HUES48 (cell line): ENCODE results near the gene DAP3.
"Not testable (repeated sequence)": the region's sequence is repeated elsewhere in the genome, so short reads cannot be mapped to it uniquely, and the experiment has no call there.

Experiments used
- H3K27ac ChIP-seq: one replicate; pipeline ENCODE4 v1.7.0; 2013; ENCODE audit warnings: low read depth, low read length, inconsistent platforms
- H3K27me3 ChIP-seq: 2 replicates; pipeline ENCODE4 v1.6.1; 2013; ENCODE audit warnings: mild to moderate bottlenecking, low read length; ENCODE audit not compliant: control insufficient read depth, insufficient read depth
- H3K36me3 ChIP-seq: 2 replicates; pipeline ENCODE4 v1.6.1; 2013; ENCODE audit warnings: low read length; ENCODE audit not compliant: control insufficient read depth, insufficient read depth
- H3K4me1 ChIP-seq: 2 replicates; pipeline ENCODE4 v1.6.1; 2013; ENCODE audit warnings: mild to moderate bottlenecking, low read length; ENCODE audit not compliant: control insufficient read depth, insufficient read depth
- H3K4me3 ChIP-seq: 2 replicates; pipeline ENCODE4 v1.5.1; 2013; ENCODE audit warnings: mild to moderate bottlenecking, low read depth, low read length
- H3K9ac ChIP-seq: 2 replicates; pipeline ENCODE4 v1.6.1; 2013; ENCODE audit warnings: mild to moderate bottlenecking, low read depth, low read length, moderate library complexity
- H3K9me3 ChIP-seq: 2 replicates; pipeline ENCODE4 v1.6.1; 2013; ENCODE audit warnings: low read length; ENCODE audit not compliant: control insufficient read depth, insufficient read depth

The DAP3 gene

GRCh38 chr1:155718524-155719115 is 29.7 kb downstream of the DAP3 start:
- not testable (repeated sequence) for H3K4me3 ChIP-seq, H3K9me3 ChIP-seq, H3K9ac ChIP-seq, H3K27ac ChIP-seq, H3K27me3 ChIP-seq, H3K4me1 ChIP-seq
- H3K36me3 ChIP-seq: peaks cover 49% of the 10 kb centered on the region

- Histone ChIP-seq H3K4me3 (no peak overlapping the region), H3K4me1 (no peaks in the 10 kb centered on the region), H3K36me3 (peaks cover 48% of the 10 kb centered on the region), H3K27ac (no peak overlapping the region), H3K27me3 (no peaks in the 10 kb centered on the region), H3K9me3 (no peaks in the 10 kb centered on the region), H3K9ac (no peak overlapping the region)
These were observed 30.8 kb downstream of the DAP3 start for GRCh38 chr1:155719703-155720102.

DNA sequence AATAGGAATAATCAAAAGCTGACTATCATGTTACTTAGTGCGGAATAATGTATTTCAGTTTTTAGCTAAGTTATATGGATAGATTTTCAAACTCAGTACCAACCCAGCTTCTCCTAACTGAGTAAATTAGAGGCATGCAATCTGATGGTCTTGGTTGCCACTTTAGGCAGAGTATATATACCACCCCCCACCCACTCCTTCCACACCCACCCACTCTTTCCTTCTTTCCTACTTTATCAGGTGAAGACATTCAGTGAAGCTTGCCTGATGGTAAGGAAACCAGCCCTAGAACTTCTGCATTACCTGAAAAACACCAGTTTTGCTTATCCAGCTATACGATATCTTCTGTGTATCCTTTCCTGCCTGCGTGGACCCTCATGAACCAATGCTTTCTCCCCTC is 36.3 kb downstream of the DAP3 start:
- H3K4me3 ChIP-seq: no peak overlapping the region
- peaks cover 58% of the 10 kb centered on the region for H3K36me3 ChIP-seq
- H3K27ac ChIP-seq: no peak overlapping the region
- no peaks in the 10 kb centered on the region for H3K9me3 ChIP-seq
- H3K27me3 ChIP-seq: no peaks in the 10 kb centered on the region
- H3K4me1 ChIP-seq: no peaks in the 10 kb centered on the region
- H3K9ac ChIP-seq: no peak overlapping the region

DNA sequence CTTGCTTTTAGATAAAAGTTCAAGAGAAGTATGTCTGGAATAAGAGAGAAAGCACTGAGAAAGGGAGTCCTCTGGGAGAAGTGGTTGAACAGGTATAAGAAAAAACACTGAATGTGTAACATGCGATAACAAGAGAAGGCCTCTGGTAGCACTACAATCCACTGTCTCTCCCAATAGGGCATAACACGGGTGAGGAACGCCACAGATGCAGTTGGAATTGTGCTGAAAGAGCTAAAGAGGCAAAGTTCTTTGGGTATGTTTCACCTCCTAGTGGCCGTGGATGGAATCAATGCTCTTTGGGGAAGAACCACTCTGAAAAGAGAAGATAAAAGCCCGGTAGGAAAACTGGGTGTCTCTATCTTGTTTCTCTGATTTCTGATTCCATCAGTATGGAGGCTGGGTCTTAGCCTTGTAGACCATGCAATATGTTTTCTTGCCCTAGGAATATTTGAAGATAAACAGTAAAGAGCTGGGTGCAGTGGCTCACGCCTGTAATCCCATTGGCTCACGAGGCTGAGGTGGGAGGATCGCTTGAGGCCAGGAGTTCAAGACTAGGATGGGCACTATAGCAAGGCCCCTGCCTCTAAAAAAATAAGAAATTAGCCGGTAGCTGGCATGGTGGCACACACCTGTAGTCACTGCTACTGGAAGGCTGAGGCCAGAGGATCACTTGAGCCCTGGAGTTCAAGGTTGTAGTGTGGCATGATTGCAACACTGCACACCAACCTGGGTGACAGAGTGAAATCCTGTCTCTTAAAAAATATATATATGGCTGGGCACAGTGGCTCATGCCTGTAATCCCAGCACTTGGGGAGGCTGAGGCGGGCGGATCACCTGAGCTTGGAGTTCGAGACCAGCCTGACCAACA is 40.4 kb downstream of the DAP3 start:
- H3K4me1 ChIP-seq: no peaks in the 10 kb centered on the region
- H3K36me3 ChIP-seq: peaks cover 77% of the 10 kb centered on the region
- peak overlapping the region; percentile 47 for H3K27ac ChIP-seq
- H3K9ac ChIP-seq: no peak overlapping the region
- H3K4me3 ChIP-seq: no peak overlapping the region
- no peaks in the 10 kb centered on the region for H3K27me3 ChIP-seq
- H3K9me3 ChIP-seq: no peaks in the 10 kb centered on the region

- Histone ChIP-seq H3K27ac (no peak overlapping the region), H3K36me3 (peaks cover 26% of the 10 kb centered on the region), H3K27me3 (no peaks in the 10 kb centered on the region), H3K4me1 (no peaks in the 10 kb centered on the region), H3K4me3 (no peak overlapping the region), H3K9ac (no peak overlapping the region), H3K9me3 (no peaks in the 10 kb centered on the region)
These were observed 52.1 kb downstream of the DAP3 start for GRCh38 chr1:155740995-155741394.

DNA sequence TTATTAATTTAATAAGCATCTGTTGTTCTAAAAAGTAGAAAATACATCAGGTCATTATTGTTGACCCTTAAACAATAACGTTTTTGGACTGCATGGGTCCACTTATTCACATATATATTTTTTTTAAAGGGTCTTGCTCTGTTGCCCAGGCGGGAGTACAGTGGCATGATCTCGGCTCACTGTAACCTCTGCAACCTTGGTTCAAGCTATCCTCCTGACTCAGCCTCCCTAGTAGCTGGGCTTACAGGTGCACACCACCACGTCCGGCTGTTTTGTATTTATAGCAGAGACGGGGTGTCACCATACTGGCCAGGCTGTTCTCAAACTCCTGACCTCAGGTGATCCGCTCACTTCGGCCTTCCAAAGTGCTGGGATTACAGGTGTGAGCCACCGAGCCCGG is 53.0 kb downstream of the DAP3 start:
- H3K4me1 ChIP-seq: no peaks in the 10 kb centered on the region
- H3K27me3 ChIP-seq: no peaks in the 10 kb centered on the region
- H3K9me3 ChIP-seq: no peaks in the 10 kb centered on the region
- H3K9ac ChIP-seq: no peak overlapping the region
- no peak overlapping the region for H3K4me3 ChIP-seq
- H3K36me3 ChIP-seq: peaks cover 17% of the 10 kb centered on the region
- H3K27ac ChIP-seq: no peak overlapping the region

- Histone ChIP-seq H3K4me1 (no peaks in the 10 kb centered on the region), H3K27me3 (no peaks in the 10 kb centered on the region), H3K36me3 (peaks cover 15% of the 10 kb centered on the region), H3K9ac (peak overlapping the region; percentile 55; the same call in 1 of the 2 replicates), H3K27ac (no peak overlapping the region), H3K4me3 (peak overlapping the region; percentile 85), H3K9me3 (no peaks in the 10 kb centered on the region)
These were observed 55.9 kb downstream of the DAP3 start for GRCh38 chr1:155744711-155745283.

DNA sequence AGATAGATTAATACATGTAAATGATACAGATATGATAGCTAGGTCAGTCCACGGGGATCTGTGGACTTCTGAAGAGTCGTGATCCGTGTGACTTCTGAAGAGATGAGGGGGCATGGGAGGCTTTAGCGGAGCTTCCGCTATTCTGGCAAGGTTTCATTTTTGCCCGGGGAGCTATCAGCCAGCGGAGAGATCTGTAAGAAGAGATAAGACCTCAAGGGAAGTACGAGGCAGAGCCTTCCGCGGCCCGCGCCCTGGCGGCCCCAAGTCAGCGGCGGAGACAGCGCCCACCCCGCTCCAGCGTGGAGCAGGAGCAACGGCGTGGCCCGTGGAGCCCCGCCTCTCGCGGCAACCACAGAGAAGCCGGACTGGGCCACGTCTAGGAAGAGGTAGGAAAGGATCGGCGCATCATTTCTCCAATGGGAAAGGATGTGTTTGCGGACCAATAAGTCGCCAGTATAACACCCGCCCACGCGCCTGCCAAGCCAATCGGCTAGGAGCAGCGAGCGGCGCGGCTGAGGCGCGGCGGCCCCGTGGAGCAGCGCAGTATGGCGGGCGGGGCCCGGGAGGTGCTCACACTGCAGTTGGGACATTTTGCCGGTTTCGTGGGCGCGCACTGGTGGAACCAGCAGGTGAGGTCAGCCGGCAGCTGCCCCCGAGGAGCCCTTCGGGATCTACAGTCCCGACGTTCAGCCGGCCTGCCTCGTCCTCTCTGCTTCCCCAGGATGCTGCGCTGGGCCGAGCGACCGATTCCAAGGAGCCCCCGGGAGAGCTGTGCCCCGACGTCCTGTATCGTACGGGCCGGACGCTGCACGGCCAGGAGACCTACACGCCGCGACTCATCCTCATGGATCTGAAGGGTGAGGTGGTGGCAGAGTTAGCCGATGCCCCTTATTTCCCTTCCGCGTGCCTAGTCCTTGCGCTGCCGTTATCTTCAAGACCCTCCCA is 56.7 kb downstream of the DAP3 start:
- peaks cover 18% of the 10 kb centered on the region for H3K36me3 ChIP-seq
- H3K4me3 ChIP-seq: peak overlapping the region; percentile 85
- peak overlapping the region; percentile 70 for H3K27ac ChIP-seq
- H3K9me3 ChIP-seq, H3K27me3 ChIP-seq, H3K4me1 ChIP-seq: not testable (repeated sequence)
- peak overlapping the region; percentile 55 for H3K9ac ChIP-seq

GRCh38 chr1:155747586-155747985 is 58.7 kb downstream of the DAP3 start:
- H3K9me3 ChIP-seq, H3K4me1 ChIP-seq, H3K27me3 ChIP-seq, H3K9ac ChIP-seq, H3K4me3 ChIP-seq, H3K27ac ChIP-seq: not testable (repeated sequence)
- H3K36me3 ChIP-seq: peaks cover 35% of the 10 kb centered on the region

DNA sequence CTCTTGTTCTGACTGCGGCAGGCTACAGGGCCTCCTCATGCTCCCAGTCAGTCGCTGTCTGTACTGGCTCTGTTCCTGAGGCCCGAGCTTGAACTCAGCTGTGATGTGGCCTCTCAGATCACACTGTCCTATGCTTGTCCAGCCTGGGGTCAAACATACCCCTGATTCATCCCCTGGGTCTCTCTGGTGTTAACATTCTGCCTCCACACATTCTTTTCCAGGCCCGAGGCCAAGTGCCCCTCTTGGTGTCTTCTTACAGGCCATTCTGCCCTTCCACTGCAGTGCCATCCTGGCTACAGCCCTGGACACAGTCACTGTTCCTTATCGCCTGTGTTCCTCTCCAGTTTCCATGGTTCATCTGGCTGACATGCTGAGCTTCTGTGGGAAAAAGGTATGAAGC is 59.2 kb downstream of the DAP3 start:
- H3K27ac ChIP-seq, H3K9me3 ChIP-seq, H3K4me3 ChIP-seq, H3K4me1 ChIP-seq, H3K9ac ChIP-seq, H3K27me3 ChIP-seq: not testable (repeated sequence)
- peaks cover 41% of the 10 kb centered on the region for H3K36me3 ChIP-seq
